Measurements from ENCODE around the gene KDM5A. TPM values are rescaled to one million over a fixed set of nuclear protein-coding genes. Genes with fewer than 3 reads are reported as not detected.
"Not testable (repeated sequence)": the region's sequence is repeated elsewhere in the genome, so short reads cannot be mapped to it uniquely, and the experiment has no call there.

KDM5A gene
- polyA plus RNA-seq, 5 donors, result 28.6 to 53.2 (median 47.3) TPM

DNA sequence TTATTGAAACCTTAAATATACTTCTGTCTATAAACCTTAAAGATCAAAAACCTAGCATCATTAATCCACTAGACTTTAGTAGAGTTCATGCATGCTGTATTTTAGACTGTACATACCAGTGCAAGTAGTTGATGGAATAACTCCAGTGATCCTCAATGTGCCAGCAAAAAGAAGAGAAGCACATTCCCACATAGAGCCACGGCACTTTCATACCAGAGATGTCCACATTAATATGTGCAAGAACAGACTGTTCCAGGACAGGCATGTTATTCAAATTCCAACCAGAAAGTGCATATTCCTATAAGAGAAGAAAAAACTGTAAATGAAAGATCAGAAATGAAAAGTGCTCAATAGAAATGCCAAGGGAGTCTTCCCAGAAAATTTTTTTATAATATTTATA is 55.0 kb downstream of the KDM5A start:
- DNase-seq, result no peak

GRCh38 chr12:332581-333205 is 56.4 kb downstream of the KDM5A start:
- DNase-seq, result no peak

GRCh38 chr12:331287-331686 is 57.8 kb downstream of the KDM5A start:
- no peak for DNase-seq

- DNase-seq, result no peak
Observed at GRCh38 chr12:325906-326305, 63.2 kb downstream of the KDM5A start.

- DNase-seq, result no peak
Observed at GRCh38 chr12:323507-323906, 65.6 kb downstream of the KDM5A start.

GRCh38 chr12:321606-322326 is 67.4 kb downstream of the KDM5A start:
- no peak for DNase-seq

DNA sequence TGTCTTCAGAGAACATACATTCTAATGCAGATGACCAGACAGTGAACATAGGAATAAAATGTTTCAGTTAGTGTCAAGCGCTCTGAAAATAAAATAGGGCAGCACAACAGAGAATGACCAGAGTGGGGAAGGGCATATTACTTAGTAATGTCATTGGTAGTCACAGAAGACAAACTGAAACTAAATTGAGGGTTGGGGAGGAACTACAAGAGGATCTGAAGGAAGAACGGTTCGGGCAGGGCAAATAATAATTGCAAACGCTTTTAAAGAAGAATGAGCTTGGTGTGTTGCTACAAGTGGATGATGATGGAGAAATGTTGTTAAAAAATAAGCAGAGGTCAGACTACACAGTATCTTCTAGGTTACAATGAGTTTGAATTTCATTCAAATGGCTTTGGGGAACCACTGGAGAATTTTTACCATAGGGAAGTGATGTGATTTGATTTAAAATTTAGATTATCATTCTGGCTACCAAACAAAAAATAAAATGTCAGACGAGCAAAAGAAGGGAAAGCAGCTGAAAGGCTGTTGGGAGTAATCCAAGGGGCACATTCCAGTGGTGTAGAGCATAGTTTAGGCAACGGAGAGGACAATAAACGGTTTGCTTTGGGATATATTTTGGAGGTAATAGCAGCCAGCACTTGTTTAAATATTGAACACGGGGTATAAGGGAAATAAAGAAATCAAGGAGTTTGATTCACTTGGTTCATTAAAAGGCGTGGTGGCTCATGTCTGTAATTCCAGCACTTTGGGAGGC is 70.2 kb downstream of the KDM5A start:
- DNase-seq, result no peak

DNA sequence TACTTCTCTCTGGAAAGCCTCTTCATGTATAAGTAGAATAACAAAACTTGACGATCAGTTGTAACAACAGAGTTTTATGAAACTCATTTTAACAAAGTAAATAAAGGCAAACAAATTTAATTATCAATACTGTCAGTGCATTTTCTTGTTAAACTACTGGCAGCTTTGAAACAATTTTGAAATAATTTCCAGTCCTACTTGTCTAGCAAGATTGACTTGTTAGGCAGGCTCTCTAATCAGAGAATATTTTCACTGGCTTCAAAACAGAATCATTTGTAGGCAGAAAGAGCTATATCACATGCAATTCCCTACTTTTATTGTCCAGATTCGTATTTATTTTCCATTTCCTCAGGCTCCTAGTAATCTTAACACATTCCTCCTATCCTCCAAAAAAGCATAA is 80.6 kb downstream of the KDM5A start:
- no peak for DNase-seq

DNA sequence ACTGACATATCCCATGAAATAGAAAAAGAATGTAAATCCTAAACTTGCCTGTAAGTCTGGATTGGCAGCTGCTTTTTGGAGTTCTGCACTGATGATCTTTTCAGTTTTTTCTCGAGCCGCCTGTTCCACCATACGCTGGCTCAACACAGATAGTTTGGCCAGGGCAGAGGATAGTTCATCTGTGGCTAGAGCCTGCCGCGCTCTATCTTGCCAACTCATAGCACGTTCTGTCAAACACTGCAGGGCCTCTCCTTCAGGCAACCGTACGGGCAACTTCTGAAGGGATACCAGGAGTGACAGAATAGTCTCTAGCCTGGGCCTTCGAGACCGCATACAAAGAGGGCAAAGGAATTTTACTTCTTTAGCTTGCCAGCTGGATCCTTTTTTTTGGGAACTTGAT is 81.7 kb downstream of the KDM5A start:
- DNase-seq, result no peak

DNA sequence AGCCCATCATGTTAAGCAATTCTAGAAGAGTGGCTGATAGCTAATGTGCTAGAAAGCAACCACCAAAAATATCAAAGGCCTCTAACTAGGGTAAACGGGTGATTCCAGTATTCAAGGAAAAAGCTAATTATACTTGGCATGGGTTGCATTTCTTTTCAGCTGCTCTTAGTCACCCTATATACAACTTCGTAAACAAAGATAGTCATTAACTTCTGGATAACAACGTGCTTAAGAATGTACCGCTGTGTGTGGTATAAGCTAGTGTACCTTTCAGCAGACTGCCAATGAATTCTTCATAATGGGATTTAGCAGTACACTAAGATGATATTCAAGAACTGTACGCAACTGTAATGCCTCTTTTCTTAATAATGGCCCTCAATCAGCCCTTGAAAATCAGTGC is 84.3 kb downstream of the KDM5A start:
- DNase-seq, result no peak

- not testable (repeated sequence) for DNase-seq
Observed at GRCh38 chr12:302766-303165, 86.4 kb downstream of the KDM5A start.

- DNase-seq, result not testable (repeated sequence)
Observed at GRCh38 chr12:300166-300565, 89.0 kb downstream of the KDM5A start.

GRCh38 chr12:299511-299910 is 89.6 kb downstream of the KDM5A start:
- not testable (repeated sequence) for DNase-seq

DNA sequence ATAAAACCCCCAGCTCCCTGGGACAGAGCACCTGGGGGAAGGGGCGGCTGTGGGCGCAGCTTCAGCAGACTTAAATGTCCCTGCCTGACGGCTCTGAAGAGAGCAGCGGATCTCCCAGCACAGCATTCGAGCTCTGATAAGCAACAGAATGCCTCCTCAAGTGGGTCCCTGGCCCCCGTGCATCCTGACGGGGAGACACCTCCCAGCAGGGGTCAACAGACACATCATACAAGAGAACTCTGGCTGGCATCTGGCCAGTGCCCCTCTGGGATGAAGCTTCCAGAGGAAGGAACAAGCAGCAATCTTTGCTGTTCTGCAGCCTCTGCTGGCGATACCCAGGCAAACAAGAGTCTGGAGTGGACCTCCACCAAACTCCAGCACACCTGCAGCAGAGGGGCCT is 91.1 kb downstream of the KDM5A start:
- DNase-seq, result not testable (repeated sequence)

- DNase-seq, result no peak
Observed at GRCh38 chr12:295132-295531, 94.0 kb downstream of the KDM5A start.

- DNase-seq, result no peak
Observed at GRCh38 chr12:293199-293598, 95.9 kb downstream of the KDM5A start.

- no peak for DNase-seq
Observed at GRCh38 chr12:292186-292585, 96.9 kb downstream of the KDM5A start.

GRCh38 chr12:291153-291723 is 97.9 kb downstream of the KDM5A start:
- DNase-seq, result no peak

DNA sequence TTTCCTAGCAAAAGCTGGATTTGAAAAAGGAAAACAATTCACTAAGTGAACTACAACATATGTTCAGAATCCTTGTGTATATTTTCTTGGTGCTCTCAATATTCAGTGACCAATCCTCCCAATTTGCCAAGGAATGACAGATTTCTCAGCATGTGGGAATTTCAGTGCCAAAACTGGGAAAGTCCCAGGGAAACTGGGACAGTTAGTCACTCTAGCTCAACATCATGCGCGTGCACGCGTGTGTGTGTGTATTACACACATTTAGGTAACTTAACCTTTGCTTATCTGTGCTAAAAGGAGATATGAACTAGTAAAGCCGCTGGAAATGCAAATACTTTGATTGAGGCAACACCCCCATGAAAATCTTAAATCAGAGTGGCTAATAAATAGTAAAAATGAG is 100.4 kb downstream of the KDM5A start:
- DNase-seq, result no peak

GRCh38 chr12:286531-287300 is 102.4 kb downstream of the KDM5A start:
- DNase-seq, result no peak

GRCh38 chr12:278046-278445 is 111.1 kb downstream of the KDM5A start:
- no peak for DNase-seq

- DNase-seq, result no peak
Observed at GRCh38 chr12:275812-276211, 113.3 kb downstream of the KDM5A start.
